ENCODE results near the gene FAM171A2.

The FAM171A2 gene

GRCh38 chr17:44318077-44318892 is 45.4 kb downstream of the FAM171A2 start:
- no peak for DNase-seq

- DNase-seq: no peak
Observed at GRCh38 chr17:44317545-44317944, 46.1 kb downstream of the FAM171A2 start.

GRCh38 chr17:44315760-44316731 is 47.6 kb downstream of the FAM171A2 start:
- DNase-seq: no peak

GRCh38 chr17:44314869-44315661 is 48.6 kb downstream of the FAM171A2 start:
- DNase-seq: no peak

DNA sequence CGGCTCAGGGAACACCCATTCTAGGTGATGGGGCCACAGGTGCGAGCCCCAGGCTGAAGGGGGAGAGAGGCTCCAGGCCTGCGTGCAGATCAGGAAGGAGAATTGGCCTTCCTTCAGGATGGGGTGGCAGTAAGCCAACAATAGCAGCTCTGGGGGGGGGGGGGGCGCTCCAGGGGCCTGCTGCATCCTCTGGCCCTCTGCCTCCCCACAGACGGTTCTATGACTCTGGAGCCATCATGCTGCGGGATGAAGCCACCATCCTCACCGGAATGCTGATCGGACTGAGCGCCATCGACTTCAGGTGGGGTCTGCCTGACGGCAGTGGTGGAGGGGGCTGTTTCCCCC is 49.2 kb downstream of the FAM171A2 start:
- no peak for DNase-seq

- DNase-seq: no peak
Observed at GRCh38 chr17:44314031-44314430, 49.6 kb downstream of the FAM171A2 start.

DNA sequence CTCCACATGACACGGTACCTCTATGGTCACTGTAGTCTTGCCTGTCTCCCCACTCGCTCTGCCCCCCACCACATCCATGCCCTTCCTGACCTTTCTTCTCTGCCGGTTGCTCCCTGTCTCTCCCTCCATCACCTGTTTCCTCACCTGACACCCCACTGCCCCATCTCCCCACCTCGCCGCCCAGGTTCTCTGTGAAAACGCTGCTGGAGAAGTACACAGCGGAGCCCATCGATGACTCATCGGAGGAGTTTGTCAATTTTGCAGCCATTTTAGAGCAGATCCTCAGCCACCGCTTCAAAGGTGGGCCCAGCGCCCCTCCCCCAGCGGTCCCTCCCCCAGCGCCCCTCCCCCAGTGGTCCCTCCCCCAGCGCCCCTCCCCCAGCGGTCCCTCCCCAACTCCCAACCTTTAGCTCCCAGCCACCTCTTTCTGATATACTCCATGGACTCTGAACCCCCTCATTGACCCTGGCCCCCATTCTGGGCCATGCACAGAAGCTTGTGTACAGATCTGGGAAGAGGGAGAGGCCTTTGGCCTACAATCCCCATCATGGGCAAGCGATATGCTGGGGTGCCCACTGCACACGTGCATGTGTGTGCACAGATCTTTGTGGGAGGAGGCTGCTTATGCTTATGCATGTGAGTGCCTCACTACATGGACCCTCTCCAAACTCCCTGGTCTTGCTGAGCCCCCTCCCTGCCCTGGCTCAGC is 51.1 kb downstream of the FAM171A2 start:
- no peak for DNase-seq

GRCh38 chr17:44311562-44312181 is 52.0 kb downstream of the FAM171A2 start:
- DNase-seq: no peak

DNA sequence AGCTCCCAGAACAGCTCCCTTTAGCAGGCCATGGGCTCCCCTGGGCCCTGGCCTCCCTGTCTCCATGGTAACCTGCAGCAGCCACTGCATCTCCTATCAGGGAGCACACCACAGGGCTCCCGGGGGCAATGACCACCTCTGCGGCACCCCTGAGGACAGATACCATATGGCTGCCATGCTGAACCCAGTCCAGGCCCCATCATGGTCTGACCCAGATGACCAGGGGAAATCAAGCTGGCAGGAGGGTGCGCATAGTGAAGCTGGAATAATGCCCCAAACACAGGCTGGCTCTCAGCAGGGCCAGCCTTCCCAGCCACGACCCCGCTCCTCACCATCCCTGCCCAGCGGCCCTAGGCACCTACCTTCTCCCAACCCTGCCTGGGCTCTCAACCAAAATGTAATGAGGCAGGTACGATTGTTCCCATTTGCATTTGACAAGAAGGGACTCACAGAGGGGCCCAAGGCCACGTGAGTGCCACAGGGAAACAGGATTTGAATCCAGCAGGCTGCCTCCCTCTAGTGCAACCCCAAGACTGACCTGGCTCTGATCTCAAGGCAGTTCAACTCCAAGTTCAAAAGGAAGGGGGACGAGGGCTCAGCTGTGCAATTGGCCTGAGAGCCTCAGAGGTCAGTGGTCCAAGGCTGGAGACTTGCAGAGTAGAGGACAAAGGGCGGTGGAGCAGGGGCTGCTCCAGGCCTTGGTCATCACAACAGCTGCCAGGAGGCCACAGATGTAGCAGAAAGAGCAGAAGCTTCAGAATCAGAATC is 52.9 kb downstream of the FAM171A2 start:
- no peak for DNase-seq

GRCh38 chr17:44310188-44310587 is 53.5 kb downstream of the FAM171A2 start:
- DNase-seq: no peak

DNA sequence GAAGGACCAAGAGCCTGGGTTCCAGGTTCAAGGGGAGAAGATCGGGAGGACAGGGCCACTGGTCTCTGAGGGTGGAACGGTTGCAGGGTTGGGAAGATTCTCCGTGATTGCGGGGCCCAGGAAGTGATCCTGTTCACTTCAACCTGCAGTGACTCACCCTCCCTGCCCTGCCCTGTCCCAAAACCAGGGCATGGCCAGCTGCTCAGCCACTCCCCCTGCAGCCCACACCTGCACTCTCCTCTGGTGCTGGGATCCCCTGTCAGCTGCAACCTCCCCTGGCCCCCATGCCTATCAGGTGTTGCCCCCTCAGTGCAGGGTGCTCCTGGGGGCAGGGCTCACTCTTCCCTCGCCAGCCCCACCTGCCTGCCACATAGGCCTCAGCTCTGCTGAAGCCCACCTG is 54.2 kb downstream of the FAM171A2 start:
- no peak for DNase-seq

DNA sequence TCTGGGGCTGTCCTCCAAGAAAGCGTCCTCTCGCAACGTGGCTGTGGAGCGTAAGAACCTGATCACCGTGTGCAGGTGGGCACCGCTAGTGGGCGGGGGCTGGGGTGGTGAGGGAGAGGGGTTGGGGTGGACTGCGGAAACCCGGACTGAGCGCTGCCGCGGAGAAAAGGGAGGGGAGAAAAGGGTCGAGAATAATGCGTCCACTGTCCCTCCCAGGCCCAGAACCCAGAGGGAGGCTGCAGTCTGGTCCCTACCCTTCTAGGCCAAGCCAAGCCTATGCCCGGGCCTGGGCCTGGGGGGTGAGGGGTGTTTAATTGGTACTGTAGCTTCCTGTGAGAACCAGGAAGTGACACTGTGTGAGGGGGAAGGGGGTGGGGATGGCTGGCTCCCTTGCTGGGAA is 54.8 kb downstream of the FAM171A2 start:
- DNase-seq: peak; percentile 55

GRCh38 chr17:44308320-44308818 is 55.3 kb downstream of the FAM171A2 start, which contains the start of gene RUNDC3A:
TSS of gene RUNDC3A (plus strand) at chr17:44308601. CDS start at chr17:44308833, 232 bp downstream.
- DNase-seq: peak; percentile 92

- DNase-seq: peak; percentile 69
Observed at GRCh38 chr17:44307387-44308186, 56.1 kb downstream of the FAM171A2 start.

DNA sequence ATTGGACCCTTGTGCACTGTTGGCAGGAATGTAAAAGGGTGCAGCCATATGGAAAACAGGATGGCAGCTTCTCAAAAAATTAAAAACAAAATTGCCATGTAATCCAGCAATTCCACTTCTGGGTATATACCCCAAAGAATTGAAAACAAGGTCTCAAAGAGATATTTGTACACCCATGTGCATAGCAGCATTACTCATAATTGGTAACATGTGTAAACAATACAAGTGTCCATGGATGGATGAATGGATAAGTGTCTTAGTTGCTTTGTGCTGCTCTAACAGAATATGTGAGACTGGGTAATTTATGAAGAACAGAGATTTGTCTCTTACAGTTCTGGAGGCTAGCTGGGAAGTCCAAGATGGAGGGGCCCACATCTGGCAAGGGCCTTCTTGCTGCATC is 59.0 kb downstream of the FAM171A2 start:
- DNase-seq: no peak

All from NCI-H146 (cell line).